GM21515 (cell line): ENCODE results near the gene TENM4.

ENCODE experiments used
- ATAC-seq: cut with Tn5 transposase; IDR thresholded peaks from one replicate; pipeline ENCODE4 v1.9.1; 2021; ENCODE audit not compliant: unreplicated experiment

Gene TENM4

GRCh38 chr11:79440571-79441460 lies at the start of gene TENM4:
Gene TENM4 (minus strand): TSS chr11:79441030. CDS start chr11:79069944, 371,086 bp downstream.
- peak; percentile 55 for ATAC-seq

GRCh38 chr11:79488286-79488685 lies 47.5 kb upstream of the TENM4 start:
- no peak for ATAC-seq

- ATAC-seq = no peak
These were observed 46.6 kb upstream of the TENM4 start for GRCh38 chr11:79487412-79487811.

GRCh38 chr11:79486242-79486984 lies 45.6 kb upstream of the TENM4 start:
- ATAC-seq = no peak

GRCh38 chr11:79485694-79486093 lies 44.9 kb upstream of the TENM4 start:
- ATAC-seq = no peak

- ATAC-seq = no peak
These were observed 44.0 kb upstream of the TENM4 start for GRCh38 chr11:79484872-79485271.

- ATAC-seq = peak; percentile 88
These were observed 42.0 kb upstream of the TENM4 start for GRCh38 chr11:79482800-79483199.

- peak; percentile 45 for ATAC-seq
These were observed 41.0 kb upstream of the TENM4 start for GRCh38 chr11:79481795-79482194.

- no peak for ATAC-seq
These were observed 40.0 kb upstream of the TENM4 start for GRCh38 chr11:79480864-79481263.

- no peak for ATAC-seq
These were observed 32.1 kb upstream of the TENM4 start for GRCh38 chr11:79472819-79473529.

- ATAC-seq = no peak
These were observed 30.4 kb upstream of the TENM4 start for GRCh38 chr11:79471071-79471844.

GRCh38 chr11:79470161-79470560 lies 29.3 kb upstream of the TENM4 start:
- no peak for ATAC-seq

- ATAC-seq = no peak
These were observed 26.9 kb upstream of the TENM4 start for GRCh38 chr11:79467761-79468160.

- ATAC-seq = no peak
These were observed 25.6 kb upstream of the TENM4 start for GRCh38 chr11:79466411-79466810.

- no peak for ATAC-seq
These were observed 24.3 kb upstream of the TENM4 start for GRCh38 chr11:79465160-79465559.

GRCh38 chr11:79461666-79462645 lies 21.1 kb upstream of the TENM4 start:
- no peak for ATAC-seq

- no peak for ATAC-seq
These were observed 20.3 kb upstream of the TENM4 start for GRCh38 chr11:79461144-79461543.

- ATAC-seq = no peak
These were observed 17.9 kb upstream of the TENM4 start for GRCh38 chr11:79458709-79459108.

GRCh38 chr11:79456501-79456900 lies 15.7 kb upstream of the TENM4 start:
- no peak for ATAC-seq

- no peak for ATAC-seq
These were observed 12.8 kb upstream of the TENM4 start for GRCh38 chr11:79453617-79454016.
